Measurements from ENCODE around the gene PTHLH. TPM values are rescaled to one million over a fixed set of nuclear protein-coding genes. Genes with fewer than 3 reads are reported as not detected.

The PTHLH gene
- total RNA-seq, 3 donors from 2014 or later (not counting 1 experiment from before 2014, with no cell fraction given): not detected

Other genes with a start within 250 kb of the PTHLH start
- gene KLHL42, start 192.5 kb downstream of the PTHLH start, total RNA-seq: 10 to 100 TPM; 11.3 to 18.8 (median 14.7) TPM
- gene MANSC4, start 192.5 kb downstream of the PTHLH start, total RNA-seq: not detected
- 10 to 100 TPM; 48.8 to 65.8 (median 60.2) TPM for gene CCDC91, start 217.7 kb upstream of the PTHLH start, total RNA-seq